ENCODE results near the gene NEGR1.

DNA sequence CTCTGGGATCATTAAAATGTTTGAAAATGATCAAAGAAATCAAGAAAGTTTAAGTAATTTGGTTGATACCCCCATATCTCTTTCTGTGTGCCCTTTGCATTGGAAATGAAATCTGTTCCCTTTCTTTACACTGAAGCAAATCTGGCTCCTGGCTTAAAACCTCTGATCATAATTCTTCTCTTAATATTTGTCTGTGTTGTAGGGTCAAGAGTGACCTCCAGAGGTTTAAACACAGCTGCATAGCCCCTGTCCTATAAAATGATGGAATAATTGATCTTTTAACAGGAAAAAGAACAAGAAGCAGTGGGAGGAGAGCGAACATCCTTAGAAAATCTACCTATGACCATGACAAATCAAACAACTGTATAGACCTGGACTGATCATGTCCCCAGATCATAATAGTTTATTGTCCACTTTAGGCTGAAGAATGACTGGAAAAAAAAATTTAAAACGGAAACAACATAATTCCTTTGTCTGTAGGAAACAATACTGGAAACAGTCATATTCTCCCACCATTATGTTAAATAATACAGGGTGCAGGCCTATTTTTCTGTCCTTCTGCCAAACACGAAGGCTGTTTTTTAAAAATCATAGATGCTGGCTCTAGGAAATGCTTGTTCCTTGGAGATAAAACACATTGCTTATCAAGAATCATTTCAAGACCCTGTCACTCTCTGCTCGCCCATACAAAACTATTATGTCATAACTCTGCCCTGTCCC is 184.3 kb downstream of the NEGR1 start:
- TF ChIP-seq, protein P1, sequence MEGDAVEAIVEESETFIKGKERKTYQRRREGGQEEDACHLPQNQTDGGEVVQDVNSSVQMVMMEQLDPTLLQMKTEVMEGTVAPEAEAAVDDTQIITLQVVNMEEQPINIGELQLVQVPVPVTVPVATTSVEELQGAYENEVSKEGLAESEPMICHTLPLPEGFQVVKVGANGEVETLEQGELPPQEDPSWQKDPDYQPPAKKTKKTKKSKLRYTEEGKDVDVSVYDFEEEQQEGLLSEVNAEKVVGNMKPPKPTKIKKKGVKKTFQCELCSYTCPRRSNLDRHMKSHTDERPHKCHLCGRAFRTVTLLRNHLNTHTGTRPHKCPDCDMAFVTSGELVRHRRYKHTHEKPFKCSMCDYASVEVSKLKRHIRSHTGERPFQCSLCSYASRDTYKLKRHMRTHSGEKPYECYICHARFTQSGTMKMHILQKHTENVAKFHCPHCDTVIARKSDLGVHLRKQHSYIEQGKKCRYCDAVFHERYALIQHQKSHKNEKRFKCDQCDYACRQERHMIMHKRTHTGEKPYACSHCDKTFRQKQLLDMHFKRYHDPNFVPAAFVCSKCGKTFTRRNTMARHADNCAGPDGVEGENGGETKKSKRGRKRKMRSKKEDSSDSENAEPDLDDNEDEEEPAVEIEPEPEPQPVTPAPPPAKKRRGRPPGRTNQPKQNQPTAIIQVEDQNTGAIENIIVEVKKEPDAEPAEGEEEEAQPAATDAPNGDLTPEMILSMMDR (IDR thresholded peaks at IDR 0.05; ENCODE audit: low read depth, low read length, missing input control) = no peak
- no peak for TF ChIP-seq TAF1 (conservative IDR thresholded peaks at IDR 0.05)
- TF ChIP-seq, protein P2, sequence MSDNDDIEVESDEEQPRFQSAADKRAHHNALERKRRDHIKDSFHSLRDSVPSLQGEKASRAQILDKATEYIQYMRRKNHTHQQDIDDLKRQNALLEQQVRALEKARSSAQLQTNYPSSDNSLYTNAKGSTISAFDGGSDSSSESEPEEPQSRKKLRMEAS (IDR thresholded peaks at IDR 0.05) = no peak
